GM12865 (cell line): ENCODE measurements around the gene CHST1.

Source experiments
- DNase-seq: peaks from one replicate; pipeline ENCODE4 v3.0.0; 2010; ENCODE audit warnings: low read depth
- H3K4me3 ChIP-seq: 2 replicates; pipeline ENCODE4 v1.5.1; 2011; ENCODE audit warnings: mild to moderate bottlenecking, low read depth, low read length, control low read depth
- CTCF ChIP-seq: IDR thresholded peaks from 2 replicates; pipeline ENCODE4 v1.5.1; 2011; ENCODE audit warnings: low read length, control low read depth, low read depth, inconsistent platforms; ENCODE audit not compliant: insufficient read depth; ENCODE audit errors: missing control alignments

The CHST1 gene

GRCh38 chr11:45606514-45607281, 58.7 kb downstream of the CHST1 start:
- DNase-seq: no peak
- no peak for TF ChIP-seq CTCF
- H3K4me3 ChIP-seq: no peak overlapping the region

GRCh38 chr11:45605051-45605450, 60.4 kb downstream of the CHST1 start:
- TF ChIP-seq CTCF: no peak
- no peak for DNase-seq
- H3K4me3 ChIP-seq: no peak overlapping the region

- no peak for DNase-seq
- TF ChIP-seq CTCF: no peak
- H3K4me3 ChIP-seq: no peak overlapping the region
These were observed 61.3 kb downstream of the CHST1 start for GRCh38 chr11:45603946-45604682.

GRCh38 chr11:45599161-45599943, 66.1 kb downstream of the CHST1 start:
- DNase-seq: no peak
- no peak overlapping the region for H3K4me3 ChIP-seq
- no peak for TF ChIP-seq CTCF
